GM21576 (cell line): ENCODE data around the gene DIP2B.
"Not testable (repeated sequence)": the region's sequence is repeated elsewhere in the genome, so short reads cannot be mapped to it uniquely, and the experiment has no call there.

Experiments
- ATAC-seq: cut with Tn5 transposase; IDR thresholded peaks from one replicate; pipeline ENCODE4 v1.9.1; 2021; ENCODE audit warnings: mild to moderate bottlenecking, moderate library complexity; ENCODE audit not compliant: unreplicated experiment

Gene DIP2B

DNA sequence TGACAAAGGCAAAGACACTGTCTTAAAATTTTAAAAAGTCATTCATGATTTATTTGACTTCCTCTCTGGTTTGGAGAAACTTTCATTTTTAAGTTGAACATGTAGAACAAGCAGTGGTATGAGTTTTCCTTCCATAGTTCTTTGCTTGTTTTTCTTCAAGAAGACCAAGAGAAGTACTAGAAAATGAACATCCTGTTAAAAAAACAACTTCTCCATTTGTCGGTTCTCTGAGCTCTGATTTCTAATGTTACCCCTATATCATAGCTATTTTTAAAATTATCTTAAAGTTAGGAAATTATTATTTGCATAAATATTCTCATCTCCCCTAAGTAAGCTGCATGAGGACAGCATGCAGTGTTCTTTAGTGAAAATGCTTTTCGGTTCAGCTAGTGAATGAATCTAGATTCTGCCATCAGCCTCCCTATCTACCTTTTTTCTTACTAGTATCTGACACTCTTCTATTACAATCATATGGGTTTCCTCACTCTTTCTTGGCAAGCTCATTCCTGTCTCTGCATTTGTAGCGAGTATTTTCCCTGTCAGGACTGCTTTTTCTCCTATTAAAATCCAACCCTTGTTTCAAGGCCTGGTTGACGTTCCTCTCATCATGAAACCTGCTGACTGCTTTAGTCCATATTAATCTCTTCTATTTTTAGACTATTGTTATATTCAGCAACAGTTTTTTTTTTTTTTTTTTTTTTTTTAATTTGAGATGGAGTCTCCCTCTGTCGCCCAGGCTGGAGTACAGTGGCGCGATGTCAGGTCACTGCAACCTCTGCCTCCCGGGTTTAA lies 15.8 kb downstream of the DIP2B start:
- ATAC-seq = no peak

DNA sequence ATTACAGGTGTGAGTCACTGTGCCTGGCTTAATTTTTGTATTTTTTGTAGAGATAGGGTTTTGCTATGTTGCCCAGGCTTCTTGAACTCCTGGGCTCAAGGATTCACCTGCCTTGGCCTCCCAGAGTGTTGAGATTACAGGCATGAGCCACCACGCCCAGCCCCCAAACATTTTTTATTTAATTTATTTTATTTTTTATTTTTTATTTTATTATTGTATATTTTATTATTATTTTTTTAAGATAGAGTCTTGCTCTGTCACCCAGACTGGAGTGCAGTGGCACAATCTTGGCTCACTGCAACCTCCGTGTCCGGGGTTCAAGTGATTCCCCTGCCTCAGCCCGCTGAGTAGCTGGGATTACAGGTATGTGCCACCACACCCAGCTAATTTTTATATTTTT lies 17.0 kb downstream of the DIP2B start:
- not testable (repeated sequence) for ATAC-seq

DNA sequence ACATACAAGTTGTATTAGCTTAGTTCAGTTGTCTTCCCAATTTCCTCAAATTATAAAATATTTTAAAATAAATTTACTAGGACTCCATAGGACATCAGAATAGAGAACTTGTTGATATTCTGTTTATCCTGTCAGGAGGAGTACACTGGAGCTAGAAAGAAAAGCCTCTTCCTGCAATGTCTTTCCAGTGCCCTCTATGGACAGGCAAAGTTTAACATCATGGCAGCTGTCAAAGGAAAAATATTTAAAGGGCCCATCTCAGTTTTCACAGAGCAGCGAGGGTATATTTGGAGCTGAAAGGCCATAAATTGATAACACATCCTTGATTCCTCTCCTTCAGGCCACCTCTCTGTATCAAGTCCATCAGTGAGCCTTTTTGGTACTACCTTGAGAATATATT lies 19.0 kb downstream of the DIP2B start:
- ATAC-seq = no peak

DNA sequence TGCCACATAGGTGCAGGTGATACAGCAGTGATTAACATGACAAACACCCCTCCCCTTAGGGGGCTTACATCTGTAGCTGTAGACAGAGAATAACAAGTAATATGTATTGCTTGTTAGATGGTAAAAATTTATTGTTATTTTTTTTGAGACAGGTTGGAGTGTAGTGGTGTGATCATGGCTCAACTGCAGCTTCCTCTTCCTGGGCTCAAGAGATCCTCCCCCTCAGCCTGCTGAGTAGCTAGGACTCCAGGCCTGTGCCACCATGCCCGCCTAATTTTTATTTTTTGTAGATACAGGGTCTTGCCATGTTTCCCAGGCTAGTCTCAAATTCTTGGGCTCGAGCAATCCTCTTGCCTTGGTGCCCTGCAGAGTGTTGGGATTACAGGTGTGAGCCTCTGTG lies 19.8 kb downstream of the DIP2B start:
- no peak for ATAC-seq

DNA sequence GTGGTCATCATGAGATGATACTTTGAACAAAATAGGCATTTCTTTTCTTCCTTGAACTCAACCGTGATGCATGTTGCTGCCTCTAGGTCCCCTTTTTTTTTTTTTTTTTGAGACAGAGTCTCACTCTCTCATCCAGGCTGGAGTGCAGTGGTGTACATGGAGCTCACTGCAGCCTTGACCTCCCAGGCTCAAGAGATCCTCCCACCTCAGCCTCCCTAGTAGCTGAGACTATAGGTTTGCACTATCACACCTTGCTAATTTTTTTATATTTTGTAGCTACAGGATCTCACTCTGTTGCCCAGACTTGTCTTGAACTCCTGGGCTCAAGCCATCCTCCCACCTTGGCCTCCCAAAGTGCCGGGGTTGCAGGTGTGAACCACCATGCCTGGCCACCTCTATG lies 20.6 kb downstream of the DIP2B start:
- no peak for ATAC-seq

DNA sequence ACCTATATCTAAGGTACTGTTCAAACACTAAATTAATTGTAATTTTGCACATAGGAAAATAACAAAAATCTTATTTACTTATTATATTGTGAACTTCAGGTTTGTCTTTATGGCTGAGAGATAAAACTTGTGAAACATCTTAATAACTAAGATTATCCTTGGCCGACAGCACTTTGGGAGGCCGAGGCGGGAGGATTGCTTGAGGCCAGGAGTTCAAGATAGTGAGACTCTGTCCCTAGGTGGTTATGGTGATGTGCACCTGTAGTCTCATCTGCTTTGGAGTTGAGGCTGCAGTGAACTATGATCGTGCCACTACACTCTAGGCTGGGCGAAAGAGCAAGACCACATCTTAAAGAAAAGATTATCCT lies 22.6 kb downstream of the DIP2B start:
- ATAC-seq = no peak

DNA sequence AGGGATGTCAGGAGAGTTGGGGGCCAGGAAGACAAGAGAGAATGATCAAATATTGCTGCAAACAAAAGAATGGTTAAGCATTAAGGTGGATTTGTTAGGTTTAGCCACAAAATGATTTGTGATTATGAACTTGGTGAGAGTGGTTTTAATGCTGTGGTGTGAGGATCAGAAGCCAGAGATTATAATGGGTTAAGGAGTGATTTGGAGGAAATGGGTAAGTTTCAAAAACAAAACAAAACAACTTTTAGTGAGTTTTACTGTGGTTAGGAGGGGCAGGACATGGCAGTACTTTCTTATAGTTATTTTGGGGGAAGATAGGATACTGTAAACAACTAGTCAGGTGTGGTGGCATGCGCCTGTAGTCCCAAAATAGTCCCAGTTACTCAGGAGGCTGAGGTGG lies 24.0 kb downstream of the DIP2B start:
- ATAC-seq = no peak

DNA sequence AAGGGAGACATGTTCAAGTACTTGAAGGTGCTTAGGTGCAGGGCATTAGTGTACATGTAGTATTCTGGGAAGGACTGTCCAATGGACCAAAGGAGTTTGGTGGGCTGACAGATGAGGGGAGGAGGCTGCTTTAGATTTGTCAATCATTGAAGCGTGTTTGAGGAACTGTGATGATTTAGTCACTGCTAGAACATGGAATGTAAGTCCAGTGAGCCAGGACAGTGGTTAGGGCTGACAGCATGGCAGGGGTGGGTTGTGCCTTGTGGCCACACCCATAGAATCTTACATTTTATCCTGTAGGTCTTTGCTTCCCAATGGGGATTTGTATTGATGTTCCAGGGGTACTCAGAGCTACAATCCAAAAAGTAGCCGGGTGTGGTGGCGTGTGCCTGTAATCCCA lies 24.6 kb downstream of the DIP2B start:
- ATAC-seq = no peak

DNA sequence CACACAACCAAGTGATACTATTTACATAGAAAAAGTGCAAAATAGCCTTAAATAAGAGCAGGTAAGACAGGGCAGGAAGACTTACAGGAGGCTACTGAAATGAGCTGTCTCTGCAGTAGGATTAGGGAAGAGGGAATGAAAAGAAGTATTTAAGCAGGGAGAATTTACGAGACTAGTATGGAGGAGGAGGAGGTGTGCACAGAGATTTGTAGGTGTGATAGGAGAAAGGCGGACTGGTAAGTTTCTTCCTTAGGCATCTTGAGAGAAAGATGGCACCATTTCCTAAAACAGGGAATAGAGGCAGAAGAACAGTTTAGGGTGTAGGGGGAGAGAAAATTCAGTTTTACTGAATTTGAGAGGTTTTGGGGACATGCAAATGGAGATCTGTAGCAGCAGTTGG lies 25.7 kb downstream of the DIP2B start:
- ATAC-seq = no peak

DNA sequence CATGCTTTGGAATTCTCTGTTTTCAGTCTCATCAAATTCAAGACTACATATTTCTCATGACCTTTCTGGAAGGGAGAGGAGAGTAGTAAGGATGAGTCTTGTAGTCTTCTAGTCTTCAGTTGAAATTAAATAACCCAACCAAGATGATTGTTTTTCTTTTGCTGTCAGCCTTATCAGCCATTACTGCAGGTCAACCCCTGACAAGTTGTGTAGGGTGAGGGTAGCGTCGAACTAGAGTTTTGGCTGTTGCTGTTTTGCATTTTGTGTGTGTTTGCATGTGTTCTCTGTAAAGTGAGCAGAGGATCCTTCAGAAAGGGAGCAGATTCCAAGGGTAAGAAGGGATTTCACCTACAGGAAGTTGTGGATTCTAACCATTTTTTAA lies 28.4 kb downstream of the DIP2B start:
- ATAC-seq = no peak

DNA sequence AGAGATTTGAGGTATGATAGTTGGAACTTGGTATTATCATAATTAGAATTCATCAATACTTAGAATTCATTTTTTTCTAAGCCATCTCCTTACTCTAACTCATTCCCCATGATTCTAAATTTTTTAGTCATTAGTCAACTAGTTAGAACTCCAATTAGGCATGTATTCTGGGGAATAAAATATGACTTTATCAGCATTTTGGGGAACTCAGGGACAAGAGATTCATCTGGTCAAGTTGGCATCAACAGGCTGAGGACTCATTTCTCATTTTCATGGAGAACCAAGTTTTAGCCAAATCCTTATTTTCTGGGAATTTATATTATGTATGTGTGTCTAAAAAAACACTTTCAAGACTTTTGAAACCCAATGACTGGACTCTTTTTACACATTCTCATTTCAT lies 29.2 kb downstream of the DIP2B start:
- no peak for ATAC-seq

DNA sequence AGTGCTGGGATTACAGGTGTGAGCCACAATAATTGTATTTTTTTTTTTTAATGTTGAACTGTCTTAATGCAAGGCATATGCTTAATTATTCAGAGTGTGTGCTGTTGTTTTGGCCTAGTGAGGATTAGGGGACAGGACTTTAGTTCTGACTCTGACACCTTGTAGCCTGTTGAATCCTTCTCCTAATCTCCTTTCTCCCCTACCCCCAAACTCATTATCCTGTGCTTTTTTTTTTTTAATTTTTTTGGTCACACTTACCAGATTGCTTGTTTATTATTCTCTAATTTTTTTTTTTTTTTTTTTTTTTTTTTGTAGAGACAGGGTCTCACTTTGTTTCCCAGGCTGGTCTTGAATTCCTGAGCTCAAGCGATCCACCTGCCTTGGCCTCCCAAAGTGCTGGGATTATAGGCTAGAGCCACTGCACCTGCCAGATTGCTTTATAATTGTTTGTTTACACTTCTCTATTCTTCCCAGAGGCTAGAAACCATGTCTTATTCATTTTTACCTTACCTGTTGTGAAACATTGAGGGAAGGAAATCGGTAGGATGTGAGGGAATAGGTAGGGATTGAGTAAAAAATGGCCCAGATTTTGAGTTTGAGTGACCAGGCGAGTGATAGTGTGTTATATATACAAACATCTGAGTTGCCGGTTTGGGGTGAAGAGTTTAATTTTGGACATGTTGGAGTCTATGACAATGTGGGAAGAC lies 32.2 kb downstream of the DIP2B start:
- ATAC-seq = no peak

DNA sequence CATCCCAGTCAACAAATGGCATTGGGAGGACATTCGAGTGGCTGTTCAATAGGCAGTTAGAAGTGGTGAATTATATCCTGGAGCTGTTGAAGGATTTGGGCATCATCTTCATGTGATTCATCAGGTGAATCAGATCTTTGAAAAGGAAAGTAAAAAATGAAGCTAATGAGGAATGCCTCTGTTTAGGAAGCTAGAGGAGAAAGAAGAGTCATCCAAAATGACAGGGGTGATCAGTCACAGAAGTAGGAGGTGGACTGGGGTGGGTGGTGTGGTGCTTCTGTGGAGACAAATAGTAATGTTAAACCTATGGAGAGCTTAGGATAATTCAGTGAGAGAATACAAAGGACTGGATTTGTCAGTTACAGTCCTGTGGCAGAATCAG lies 32.7 kb downstream of the DIP2B start:
- ATAC-seq = no peak

DNA sequence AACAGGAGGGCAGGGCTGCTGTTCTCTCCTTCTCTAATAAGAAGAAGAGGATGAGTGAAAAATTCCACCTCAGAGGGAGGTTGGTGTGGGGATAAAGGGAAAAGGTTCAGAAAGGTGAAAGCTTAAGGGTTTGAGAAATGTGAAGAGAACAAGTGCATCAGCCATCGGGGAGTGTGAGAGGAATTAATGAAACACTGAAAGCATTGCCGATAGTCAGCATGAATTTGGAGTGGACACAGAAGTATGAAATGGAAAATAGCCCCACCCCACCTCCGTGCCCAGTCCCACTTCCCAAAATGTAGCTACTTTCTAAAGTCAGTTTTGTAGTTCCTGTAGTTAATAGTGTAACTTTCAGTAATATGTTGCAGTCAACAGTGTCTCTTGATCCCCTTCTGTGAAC lies 33.4 kb downstream of the DIP2B start:
- ATAC-seq = no peak

DNA sequence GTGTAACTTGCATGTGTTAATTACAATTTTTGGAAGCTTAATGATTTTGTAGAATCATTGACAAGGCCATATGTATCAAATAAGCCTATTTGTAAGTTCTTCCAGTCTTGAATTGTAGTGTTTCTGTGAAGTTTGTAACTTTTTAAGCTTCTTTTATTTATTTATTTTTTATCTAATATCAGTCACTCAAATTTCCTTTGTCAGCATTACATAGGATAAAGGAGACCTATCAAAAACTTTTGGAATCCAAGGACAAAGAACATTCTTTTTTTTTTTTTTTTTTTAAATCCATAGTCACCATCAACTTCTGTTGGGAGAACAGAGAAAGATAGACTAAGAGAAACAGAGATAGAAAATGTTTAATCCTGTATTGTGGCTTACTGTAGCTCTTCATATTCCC lies 36.4 kb downstream of the DIP2B start:
- no peak for ATAC-seq

DNA sequence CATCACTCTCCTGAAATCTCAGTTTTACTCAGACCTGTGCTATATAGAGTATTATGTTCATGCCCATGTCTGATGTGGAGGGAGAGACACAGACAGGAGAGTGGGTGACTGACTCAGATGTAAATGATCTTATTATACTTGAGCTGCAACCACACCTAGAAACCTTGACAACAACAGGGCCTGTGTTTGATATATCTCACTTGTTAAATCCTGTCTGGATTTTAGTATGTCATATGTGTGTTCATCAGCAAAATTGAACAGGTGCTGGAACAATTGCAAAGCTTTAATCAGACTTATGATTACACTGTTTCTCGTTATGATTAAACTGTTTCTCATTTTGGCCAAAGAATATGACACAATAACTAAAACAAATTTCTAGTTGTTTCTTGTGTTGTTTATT lies 37.7 kb downstream of the DIP2B start:
- ATAC-seq = no peak

DNA sequence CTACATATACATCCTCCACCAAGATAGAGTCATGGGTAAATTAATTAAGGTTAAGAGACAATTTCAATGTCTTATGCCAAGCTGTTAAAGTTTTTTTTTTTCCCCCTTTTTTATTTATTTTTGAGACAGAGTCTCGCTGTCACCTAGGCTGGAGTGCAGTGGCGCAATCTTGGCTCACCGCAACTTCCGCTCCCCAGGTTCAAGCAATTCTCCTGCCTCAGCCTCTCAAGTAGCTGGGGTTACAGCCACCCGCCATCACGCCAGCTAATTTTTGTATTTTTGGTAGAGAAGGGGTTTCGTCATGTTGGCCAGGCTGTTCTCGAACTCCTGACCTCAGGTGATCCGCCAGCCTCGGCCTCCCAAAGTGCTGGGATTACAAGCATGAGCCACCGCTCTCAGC lies 38.4 kb downstream of the DIP2B start:
- ATAC-seq = not testable (repeated sequence)

DNA sequence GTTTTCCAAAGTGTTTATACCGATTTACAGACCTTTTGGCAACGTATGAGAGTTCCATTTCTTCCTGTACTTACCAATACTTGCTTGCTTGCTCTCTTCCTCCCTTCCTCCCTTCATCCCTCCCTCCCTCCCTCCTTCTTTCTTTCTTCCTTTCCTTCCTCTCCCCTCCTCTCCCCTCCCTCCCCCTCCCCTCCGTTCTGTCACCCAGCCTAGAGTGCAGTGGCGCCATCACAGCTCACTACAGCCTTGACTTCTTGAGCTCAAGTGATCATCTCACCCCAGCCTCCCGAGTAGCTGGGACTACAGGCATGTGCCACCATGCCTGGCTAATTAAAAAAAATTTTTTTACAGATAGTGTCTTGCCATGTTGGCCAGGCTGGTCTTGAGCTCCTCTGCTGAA lies 40.4 kb downstream of the DIP2B start:
- ATAC-seq = no peak

DNA sequence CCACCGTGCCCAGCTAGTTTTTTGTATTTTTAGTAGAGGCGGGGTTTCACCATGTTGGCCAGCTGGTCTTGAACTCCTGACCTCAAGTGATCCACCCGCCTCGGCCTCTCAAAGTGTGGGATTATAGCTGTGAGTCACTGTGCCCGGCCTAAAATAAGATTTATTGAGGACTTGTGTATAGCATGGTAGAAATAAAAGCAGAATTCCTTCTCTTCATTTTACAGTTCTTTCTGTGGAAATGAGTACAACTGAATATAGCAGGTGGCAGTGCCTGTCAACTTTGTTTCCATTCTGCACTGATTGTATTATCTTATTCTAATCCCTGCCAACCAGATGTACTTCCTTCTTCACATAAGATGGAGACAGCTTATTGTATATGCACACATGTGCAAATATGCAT lies 41.0 kb downstream of the DIP2B start:
- ATAC-seq = no peak

DNA sequence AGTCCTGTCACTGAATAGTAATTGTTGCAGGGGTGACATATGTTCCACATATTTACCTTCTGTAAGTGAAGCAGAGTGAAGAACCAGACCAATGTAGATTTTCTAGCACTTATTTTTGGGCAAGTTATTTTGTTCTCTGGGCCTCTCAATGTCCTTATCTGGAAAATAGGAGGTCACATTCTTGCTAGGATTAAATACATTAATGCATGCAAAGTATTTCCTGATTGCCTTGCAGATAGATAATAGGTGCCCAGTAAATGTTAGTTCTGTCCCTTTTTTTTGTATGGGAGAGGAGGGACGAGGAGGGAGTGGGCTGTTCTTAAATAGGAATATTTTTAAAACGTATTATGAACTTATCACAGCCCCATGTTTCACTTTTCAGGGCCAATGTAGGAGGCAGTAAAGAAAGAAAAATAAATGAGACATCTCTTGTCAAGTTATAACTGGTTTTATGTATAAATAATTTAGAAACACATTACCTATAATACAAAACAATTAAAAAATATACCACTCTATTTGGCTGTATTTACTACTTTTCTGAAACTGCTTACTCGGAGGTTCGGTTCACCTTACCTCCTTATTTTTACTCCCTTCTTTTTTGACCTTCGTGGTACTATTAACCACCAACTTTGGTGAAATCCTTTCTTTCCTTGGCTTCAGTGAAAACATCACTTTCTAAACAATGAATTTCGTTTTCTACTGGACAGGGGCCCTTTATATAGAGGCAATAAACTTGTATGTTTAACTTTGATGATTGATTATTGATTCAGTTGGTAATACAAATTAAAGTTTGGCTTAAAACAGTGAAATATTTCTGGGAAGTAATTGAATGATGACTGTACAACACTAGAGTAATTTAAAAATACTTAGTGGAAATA lies 41.9 kb downstream of the DIP2B start:
- no peak for ATAC-seq

DNA sequence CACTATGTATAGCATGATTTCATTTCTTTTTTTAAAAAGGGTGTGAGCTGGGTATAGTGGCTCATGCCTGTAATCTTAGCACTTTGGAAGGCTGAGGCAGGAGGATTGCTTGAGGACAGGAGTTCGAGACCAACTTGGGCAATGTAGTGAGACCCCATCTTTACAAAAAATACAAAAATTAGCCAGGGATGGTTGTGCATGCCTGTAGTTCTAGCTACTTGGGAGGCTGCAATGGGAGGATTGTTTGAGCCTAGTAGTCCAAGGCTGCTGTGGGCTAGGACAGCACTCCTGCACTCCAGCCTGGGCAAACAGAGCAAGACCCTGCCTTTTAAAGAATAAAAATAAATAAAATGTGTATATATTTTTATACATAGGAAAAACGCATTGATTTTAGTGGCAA lies 43.0 kb downstream of the DIP2B start:
- ATAC-seq = no peak

DNA sequence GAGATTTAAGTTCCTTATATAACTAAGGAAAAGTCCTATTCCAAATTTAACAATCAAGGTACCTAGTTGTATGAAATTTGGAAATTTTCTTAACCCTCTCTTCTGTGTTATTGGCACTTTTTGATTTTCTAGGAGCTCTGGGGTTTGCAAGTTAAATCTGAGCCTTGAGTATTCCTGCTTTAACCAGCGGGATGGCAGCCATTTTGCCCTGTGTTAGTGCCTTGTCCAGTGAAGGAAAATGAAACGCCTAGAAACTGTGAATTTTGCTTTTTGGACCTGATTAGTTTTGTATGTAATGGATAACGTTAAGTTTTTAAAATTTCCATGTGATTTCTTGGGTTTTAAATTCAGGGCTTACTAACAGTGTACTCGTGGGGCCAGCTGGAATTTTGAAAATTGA lies 45.1 kb downstream of the DIP2B start:
- ATAC-seq = no peak
